Heart right ventricle (tissue), 16 donors: Measurements from ENCODE around the gene FAM83E. TPM values are rescaled to one million over a fixed set of nuclear protein-coding genes. Genes with fewer than 3 reads are reported as not detected.
A peak's percentile ranks its signal among the peaks of the same experiment; 100 is the strongest.

Source experiments
- ATAC-seq, 8 donors: fragments of 200-7000 bp; cut with Tn5 transposase; one replicate each; pipeline ENCODE4 v1.9.1; 2020; ENCODE audit warnings: mild to moderate bottlenecking in 8 of 8, moderate library complexity in 8 of 8, moderate number of reproducible peaks in 1 of 8
- DNase-seq, 2 donors: peaks; one replicate each; pipeline ENCODE4 v3.0.0-alpha.2; 2020
- H3K27ac ChIP-seq, 10 donors: fragments of 200-600 bp; sonication (generic) in 2 of 10; one replicate each; pipeline versions ENCODE4 v1.5.0 to v1.8.0; 2020 to 2022; ENCODE audit warnings: mild to moderate bottlenecking in 3 of 10
- H3K27me3 ChIP-seq, 7 donors: fragments of 200-600 bp; one replicate each; pipeline ENCODE4 v1.8.0; 2021 to 2022; ENCODE audit warnings: mild to moderate bottlenecking in 2 of 7
- H3K36me3 ChIP-seq, 9 donors: fragments of 200-600 bp; sonication (generic) in 1 of 9; one replicate each; pipeline versions ENCODE4 v1.5.0 to v1.8.0; 2020 to 2022; ENCODE audit warnings: mild to moderate bottlenecking in 2 of 9
- H3K4me1 ChIP-seq, 9 donors: fragments of 200-600 bp; sonication (generic) in 1 of 9; one replicate each; pipeline versions ENCODE4 v1.5.0 to v1.8.0; 2020 to 2022; ENCODE audit warnings: mild to moderate bottlenecking in 4 of 9
- H3K4me3 ChIP-seq, 10 donors: fragments of 200-600 bp; sonication (generic) in 2 of 10; one replicate each; pipeline versions ENCODE4 v1.5.0 to v1.8.0; 2020 to 2022; ENCODE audit warnings: mild to moderate bottlenecking in 7 of 10, moderate library complexity in 2 of 10
- H3K9me3 ChIP-seq, 11 donors: fragments of 200-600 bp in 10 of 11; sonication (generic) in 2 of 11; one replicate each; pipeline versions ENCODE4 v1.5.0 to v1.8.0; 2013 to 2022; ENCODE audit warnings: mild to moderate bottlenecking in 2 of 11, control low read depth in 1 of 11, moderate library complexity in 1 of 11
- CTCF ChIP-seq, 9 donors: fragments of 200-600 bp; sonication (generic) in 2 of 9; IDR thresholded peaks; one replicate each; pipeline versions ENCODE4 v1.5.0 to v1.8.0; 2021 to 2022; ENCODE audit warnings: antibody characterized with exemption in 9 of 9, mild to moderate bottlenecking in 5 of 9, moderate library complexity in 1 of 9
- WGBS, 2 donors: extraction: QIAGEN DNeasy Blood & Tissue Kit; methylation state at CpG; one replicate each; pipeline ENCODE4 v1.1.7; 2013; ENCODE audit warnings: inconsistent platforms in 1 of 2; 5-methylcytosine and 5-hydroxymethylcytosine counted together
- intact Hi-C, 10 donors: fragments of 100-400 bp; cut with DNase I; formaldehyde crosslinking; loops; one replicate each; pipeline versions ENCODE4 v1.11.1 to v1.14.2; 2022
- polyA plus RNA-seq, 2 donors: library from polyadenylated mRNA; stranded (reverse); fragments of 200-250 nt; gene quantifications; one replicate each; pipeline ENCODE4 v1.2.3, GENCODE V29; 2013
- total RNA-seq, 10 donors: library from RNA; stranded (reverse); fragmentation: NEBNext Ultra II Directional in 3 of 10; extraction: Animal tissue kit (Norgen Biotek cat#: 25700) in 3 of 10; gene quantifications; one replicate each; pipeline versions ENCODE4 v1.2.1 to v1.2.4, GENCODE V29; 2021 to 2023
- donor health status: Arrhythmogenic right ventricular cardiomyopathy.
- donor health status: ischemic (EF 13 %, LVEDD 7.1; RV severe dilation, severe dysfunction).
- donor health status: healthy with polysubstance abuse.
- donor health status: DM: no; HTN: yes; CAD: no.
- donor health status: DM: no; HTN: no; CAD: no.
- donor health status: ischemic (EF 25% LVEDD 6.9; RV normal size, moderate dysfunction).
- donor health status: ischemic (EF 25% LVEDD 5.7; RV mildly dilated, moderate dysfunction).
- donor health status: healthy.
- donor health status: DM: yes; HTN: yes; CAD: no.
- donor health status: Ischemic cardiomyopathy.
- donor health status: ischemic (EF 35%, LVEDD 5.7; RV mildly dilated, moderate dysfunction).
- donor health status: nonischemic (EF 11% LVEDD 7.7; RV severe dilation, severe dysfunction).
- donor health status: DM: yes; HTN: yes; CAD: no.
- donor health status: PGD.
- donor health status: ischemic (EF 29% LVEDD 5.4; RV normal size, mild dysfunction).
- donor health status: nonischemic (EF 23%, LVEDD 6.1; RV moderate dilation, normal function).

Gene FAM83E
- total and polyA plus RNA-seq, 12 donors: 0.01 TPM; not detected in 11

GRCh38 chr19:48639483-48640375 is 24.9 kb upstream of the FAM83E start:
- DNase-seq (peak in 1 of 2 donors; percentile 26), ATAC-seq (no peak)
- Histone ChIP-seq H3K9me3 (no peaks in the 10 kb centered on the region), H3K4me3 (no peak overlapping the region), H3K27ac (no peak overlapping the region), H3K27me3 (no peaks in the 10 kb centered on the region), H3K36me3 (no peaks in the 10 kb centered on the region), H3K4me1 (peaks cover 6 to 33% (median 19%) of the 10 kb centered on the region in 9 donors)
- intact Hi-C loops: loop anchor here in 8 of 10 donors (5.0 to 10.0 kb wide), 6 partner anchors 95 to 518 kb away; partner anchors contain the start of genes FTL (in 4 of the 8), HSD17B14 (in 2 of the 8), BAX (in 1 of the 8) and HRC (in 1 of the 8)
- no peak for TF ChIP-seq CTCF (IDR thresholded peaks at IDR 0.05)
- WGBS, 2 donors: 59 to 67% methylated on average over 33 of the region's 33 CpGs

- Histone ChIP-seq H3K36me3 (no peaks in the 10 kb centered on the region), H3K27me3 (no peaks in the 10 kb centered on the region), H3K9me3 (no peaks in the 10 kb centered on the region), H3K4me1 (peaks cover 11 to 41% (median 25%) of the 10 kb centered on the region in 9 donors), H3K27ac (peak overlapping the region in 9 of 10 donors; percentile 90 to 98 (median 96)), H3K4me3 (peak overlapping the region in 7 of 10 donors; percentile 21 to 92 (median 81))
- DNase-seq (peak in 1 of 2 donors; percentile 29), ATAC-seq (no peak)
- intact Hi-C loops: loop anchor here in 3 of 10 donors (5.0 to 10.0 kb wide), 2 partner anchors 326 to 518 kb away; partner anchors contain the start of genes FTL (in 2 of the 3), HRC (in 1 of the 3) and TRPM4 (in 1 of the 3)
- no peak for TF ChIP-seq CTCF (IDR thresholded peaks at IDR 0.05)
- WGBS, 2 donors: 76 to 79% methylated on average over 16 of the region's 16 CpGs
These were observed 24.0 kb upstream of the FAM83E start for GRCh38 chr19:48638831-48639381.

- intact Hi-C loops: loop anchor here in 3 of 10 donors (5.0 to 10.0 kb wide), 2 partner anchors 327 to 519 kb away; partner anchors contain the start of genes FTL (in 2 of the 3), HRC (in 1 of the 3) and TRPM4 (in 1 of the 3)
- peak overlapping the region; percentile 90 to 98 (median 96) for H3K27ac ChIP-seq
- peak overlapping the region in 9 of 10 donors; percentile 60 to 92 (median 76) for H3K4me3 ChIP-seq
- TF ChIP-seq CTCF (IDR thresholded peaks at IDR 0.05): peak in 1 of 9 donors; percentile 8
- no peaks in the 10 kb centered on the region for H3K9me3 ChIP-seq
- DNase-seq: peak; percentile 72 to 92
- ATAC-seq: peak; percentile 36 to 65 (median 54)
- WGBS, 2 donors: 9 to 10% methylated on average over 29 of the region's 29 CpGs
- H3K4me1 ChIP-seq: peaks cover 18 to 48% (median 32%) of the 10 kb centered on the region in 9 donors
- peaks cover 0 to 4% (median 0%) of the 10 kb centered on the region in 9 donors for H3K36me3 ChIP-seq
- no peaks in the 10 kb centered on the region for H3K27me3 ChIP-seq
These were observed 23.3 kb upstream of the FAM83E start for GRCh38 chr19:48637948-48638830.
